Anterior cingulate cortex (tissue), 58 donors: ENCODE measurements around the gene ANKRD60.
A peak's percentile ranks its signal among the peaks of the same experiment; 100 is the strongest.

Source experiments
- DNase-seq, 58 donors: peaks; one replicate each; lab custom pipeline; 2025; lab: John Stamatoyannopoulos, UW

Gene ANKRD60

GRCh38 chr20:58225452-58226200 is 2.8 kb downstream of the ANKRD60 start:
- DNase-seq, result no peak

GRCh38 chr20:58224974-58225373 is 3.5 kb downstream of the ANKRD60 start:
- DNase-seq, result no peak

GRCh38 chr20:58224097-58224496 is 4.4 kb downstream of the ANKRD60 start:
- DNase-seq, result no peak

GRCh38 chr20:58223358-58223941 is 5.0 kb downstream of the ANKRD60 start:
- DNase-seq, result no peak

- DNase-seq, result no peak
Measured at GRCh38 chr20:58222446-58222845, 6.0 kb downstream of the ANKRD60 start.

- DNase-seq, result no peak
Measured at GRCh38 chr20:58219342-58219700, 9.1 kb downstream of the ANKRD60 start.

GRCh38 chr20:58218665-58219341 is 9.7 kb downstream of the ANKRD60 start:
- DNase-seq, result no peak

GRCh38 chr20:58216334-58216733 is 12.1 kb downstream of the ANKRD60 start:
- no peak for DNase-seq

- no peak for DNase-seq
Measured at GRCh38 chr20:58215116-58215515, 13.3 kb downstream of the ANKRD60 start.

GRCh38 chr20:58214310-58214709 is 14.1 kb downstream of the ANKRD60 start:
- no peak for DNase-seq

GRCh38 chr20:58213716-58214115 is 14.7 kb downstream of the ANKRD60 start:
- DNase-seq, result no peak

- DNase-seq, result peak in 50 of 58 donors; percentile 5 to 81 (median 39)
Measured at GRCh38 chr20:58213121-58213520, 15.3 kb downstream of the ANKRD60 start.

GRCh38 chr20:58212636-58213035 is 15.8 kb downstream of the ANKRD60 start:
- no peak for DNase-seq

GRCh38 chr20:58210398-58210747 is 18.1 kb downstream of the ANKRD60 start:
- no peak for DNase-seq

- peak in 57 of 58 donors; percentile 32 to 91 (median 63) for DNase-seq
Measured at GRCh38 chr20:58209652-58210397, 18.6 kb downstream of the ANKRD60 start.

- no peak for DNase-seq
Measured at GRCh38 chr20:58208944-58209343, 19.5 kb downstream of the ANKRD60 start.

- DNase-seq, result no peak
Measured at GRCh38 chr20:58205850-58206249, 22.6 kb downstream of the ANKRD60 start.

GRCh38 chr20:58202044-58202443 is 26.4 kb downstream of the ANKRD60 start:
- no peak for DNase-seq

- DNase-seq, result no peak
Measured at GRCh38 chr20:58201616-58202015, 26.8 kb downstream of the ANKRD60 start.

- DNase-seq, result no peak
Measured at GRCh38 chr20:58199469-58199868, 29.0 kb downstream of the ANKRD60 start.

- no peak for DNase-seq
Measured at GRCh38 chr20:58198901-58199355, 29.5 kb downstream of the ANKRD60 start.
